HCT116 (cell line): ENCODE data around the gene FAM53B.

Experiments used
- CBX3 ChIP-seq: IDR thresholded peaks from 2 replicates; pipeline ENCODE4 v1.6.1; 2012; ENCODE audit warnings: low read depth
- CEBPB ChIP-seq: IDR thresholded peaks from 2 replicates; pipeline ENCODE4 v1.6.1; 2012; ENCODE audit warnings: low read depth
- CTCF ChIP-seq, 3 experiments: fragments of 200-600 bp in 1 of 3; sonication (generic) in 1 of 3; IDR thresholded peaks in 2 of 3; conservative IDR thresholded peaks in 1 of 3; 2 replicates each; pipeline ENCODE4 v1.5.1; 2012 to 2017; ENCODE audit warnings: low read depth in 2 of 3, low read length in 2 of 3, antibody characterized with exemption in 1 of 3, borderline replicate concordance in 1 of 3, control low read depth in 1 of 3, mild to moderate bottlenecking in 1 of 3, mixed read lengths in 1 of 3, mixed run types in 1 of 3, moderate library complexity in 1 of 3; ENCODE audit not compliant: insufficient read depth in 1 of 3
- EZH2 ChIP-seq: fragments of 200-600 bp; sonication (generic); IDR thresholded peaks from 2 replicates; pipeline ENCODE4 v1.6.1; 2017; ENCODE audit warnings: antibody characterized with exemption, mixed run types
- MAX ChIP-seq: IDR thresholded peaks from 2 replicates; pipeline ENCODE4 v1.6.1; 2012
- POLR2A ChIP-seq: IDR thresholded peaks from 2 replicates; pipeline ENCODE4 v1.7.0; 2011; ENCODE audit warnings: borderline replicate concordance; ENCODE audit not compliant: insufficient read depth, insufficient read length; ENCODE audit errors: extremely low read depth
- POLR2AphosphoS5 ChIP-seq: IDR thresholded peaks from 2 replicates; pipeline ENCODE4 v1.6.1; 2011; ENCODE audit warnings: mild to moderate bottlenecking, low read depth, low read length, moderate library complexity
- YY1 ChIP-seq: IDR thresholded peaks from 2 replicates; pipeline ENCODE4 v1.6.1; 2011; ENCODE audit warnings: low read length, low read depth, moderate library complexity, mild to moderate bottlenecking; ENCODE audit not compliant: insufficient replicate concordance; ENCODE audit errors: extremely low read depth
- ZFX ChIP-seq: fragments of 450-650 bp; IDR thresholded peaks from 2 replicates; pipeline ENCODE4 v1.6.1; 2017

- TF ChIP-seq POLR2A (no peak), POLR2AphosphoS5 (no peak), CTCF (IDR thresholded peaks at IDR 0.05 in 2 of 3, conservative IDR thresholded peaks at IDR 0.05 in 1 of 3; ENCODE audit: borderline replicate concordance in 1 of 3, insufficient read depth in 1 of 3, low read depth in 2 of 3, low read length in 2 of 3) (no peak), MAX (no peak), CBX3 (no peak), EZH2 (no peak), ZFX (no peak), YY1 (no peak), CEBPB (no peak)
Observed at GRCh38 chr10:124665558-124665957, 78.6 kb downstream of the FAM53B start.
